HepG2 (cell line): ENCODE data around the gene ZNF148. TPM values are rescaled to one million over a fixed set of nuclear protein-coding genes. Genes with fewer than 3 reads are reported as not detected.

Experiments used
- ATAC-seq: fragments of 200-7000 bp; cut with Tn5 transposase; 3 replicates; pipeline ENCODE4 v1.9.1; 2020; ENCODE audit warnings: mild to moderate bottlenecking, moderate library complexity
- BruUV-seq: library from RNA; stranded (reverse); fragments of 400-500 nt; replicated peaks from 2 replicates; lab custom pipeline; 2021; lab: Mats Ljungman, UMichigan
- CTCF ChIA-PET: fragments of 300-600 bp; formaldehyde crosslinking; extraction: SDS; loops from one replicate; lab custom pipeline; 2021; ENCODE audit warnings: low total read pairs, inconsistent platforms, low intra/inter-chr PET ratio; lab: Yijun Ruan, JAX
- POLR2A ChIA-PET: fragments of 350-600 bp; sonication (Branson Sonifier 250); formaldehyde crosslinking; loops from one replicate; lab custom pipeline; 2020; ENCODE audit warnings: antibody characterized with exemption, inconsistent platforms; lab: Yijun Ruan, JAX
- DNase-seq: peaks from one replicate; pipeline ENCODE4 v3.0.0-alpha.2; 2015; ENCODE audit warnings: low spot score
- FAIRE-seq: peaks from 3 replicates; lab custom pipeline; 2011; peaks lifted over from hg19 to GRCh38; lab: Jason Lieb, UNC
- H2AFZ ChIP-seq: one replicate; pipeline ENCODE4 v1.6.1; 2011; ENCODE audit warnings: low read length, inconsistent platforms
- H3K27ac ChIP-seq: fragments of 300-600 bp; 3 replicates; pipeline ENCODE4 v1.8.0; 2011; ENCODE audit warnings: mixed run types, mild to moderate bottlenecking, mixed read lengths, low read length, inconsistent platforms; ENCODE audit not compliant: insufficient read depth; ENCODE audit errors: extremely low read length
- H3K27me3 ChIP-seq, 2 experiments: fragments of 200-600 bp in 1 of 2; 2 replicates in 1 of 2; 3 replicates in 1 of 2; pipeline versions ENCODE4 v1.6.0 to v1.8.0; 2011; ENCODE audit warnings: low read length in 2 of 2, mild to moderate bottlenecking in 2 of 2, moderate library complexity in 2 of 2, inconsistent platforms in 1 of 2; ENCODE audit not compliant: insufficient read depth in 2 of 2, control insufficient read depth in 1 of 2
- H3K36me3 ChIP-seq, 2 experiments: fragments of 200-600 bp in 1 of 2; replicated peaks in 1 of 2; 2 replicates in 1 of 2; 3 replicates in 1 of 2; pipeline versions ENCODE4 v1.5.1 to v1.8.0; 2011; ENCODE audit warnings: low read length in 2 of 2, inconsistent platforms in 1 of 2; ENCODE audit not compliant: insufficient read depth in 2 of 2, control insufficient read depth in 1 of 2
- H3K4me1 ChIP-seq: 2 replicates; pipeline ENCODE4 v1.5.1; 2012; ENCODE audit warnings: low read length, inconsistent platforms; ENCODE audit not compliant: insufficient read depth
- H3K4me2 ChIP-seq: 2 replicates; pipeline ENCODE4 v1.6.0; 2011; ENCODE audit warnings: low read depth, low read length, inconsistent platforms
- H3K4me3 ChIP-seq, 3 experiments: fragments of 200-600 bp in 1 of 3; sonication (generic), shearing (Covaris generic) in 1 of 3; replicated peaks in 1 of 3; 2 replicates each; pipeline ENCODE4 v1.5.1; 2011 to 2016; ENCODE audit warnings: low read length in 3 of 3, inconsistent platforms in 2 of 3, low read depth in 2 of 3, mild to moderate bottlenecking in 2 of 3, control low read depth in 1 of 3, mixed read lengths in 1 of 3; ENCODE audit not compliant: insufficient read depth in 1 of 3
- H3K79me2 ChIP-seq: one replicate; pipeline ENCODE4 v1.6.1; 2011; ENCODE audit warnings: low read length, inconsistent platforms; ENCODE audit not compliant: insufficient read depth
- H3K9ac ChIP-seq: 2 replicates; pipeline ENCODE4 v1.6.0; 2011; ENCODE audit warnings: mild to moderate bottlenecking, low read depth, low read length, inconsistent platforms; ENCODE audit not compliant: insufficient read depth
- H3K9me3 ChIP-seq: 2 replicates; pipeline ENCODE4 v1.5.1; 2012; ENCODE audit warnings: mild to moderate bottlenecking, low read length
- H4K20me1 ChIP-seq: 2 replicates; pipeline ENCODE4 v1.6.0; 2011; ENCODE audit warnings: inconsistent platforms, mild to moderate bottlenecking, low read length, moderate library complexity; ENCODE audit not compliant: insufficient read depth
- LCORL ChIP-seq, 2 experiments: fragments of 450-650 bp in 1 of 2; sonication (generic) in 1 of 2; formaldehyde crosslinking in 1 of 2; IDR thresholded peaks; 2 replicates each; pipeline versions ENCODE4 v1.5.0 to v1.6.1; 2017 to 2020; ENCODE audit warnings: antibody characterized with exemption in 1 of 2, missing genetic modification reagents in 1 of 2
- NR3C1 ChIP-seq: sonication (generic); formaldehyde crosslinking; IDR thresholded peaks from 2 replicates; pipeline ENCODE4 v1.4.0; 2020; ENCODE audit warnings: missing genetic modification reagents
- TOPORS ChIP-seq: sonication (generic); formaldehyde crosslinking; IDR thresholded peaks from 2 replicates; pipeline ENCODE4 v1.8.0; 2023; ENCODE audit warnings: mild to moderate bottlenecking, missing genetic modification reagents
- ZFP41 ChIP-seq: sonication (generic); formaldehyde crosslinking; IDR thresholded peaks from 2 replicates; pipeline ENCODE4 v1.4.0; 2020; ENCODE audit warnings: mild to moderate bottlenecking, missing genetic modification reagents, borderline replicate concordance
- ZNF292 ChIP-seq: sonication (generic); formaldehyde crosslinking; IDR thresholded peaks from 2 replicates; pipeline ENCODE4 v1.8.1; 2022; ENCODE audit warnings: mild to moderate bottlenecking, low read depth, missing genetic modification reagents, borderline replicate concordance
- in situ Hi-C: cut with HindIII; loops from 2 replicates; pipeline ENCODE4 v1.10.0; 2017; ENCODE audit warnings: low pct_unique_long_range_greater_than_20kb; ENCODE audit not compliant: extremely low pct_ligation_motif_present
- intact Hi-C: fragments of 100-400 bp; cut with micrococcal nuclease; formaldehyde crosslinking; loops from one replicate; pipeline ENCODE4 v1.10.0; 2022; ENCODE audit not compliant: unreplicated experiment
- polyA plus RNA-seq, 8 experiments: library from polyadenylated mRNA; depleted of rRNA in 3 of 8; stranded (reverse) in 7 of 8; unstranded in 1 of 8; fragments of >200 nt; fragmentation: Illumina TruSeq in 4 of 8; extraction: Trizol in 4 of 8; gene quantifications; 2 replicates each; pipeline versions ENCODE4 v1.2.1 to v1.2.3, GENCODE V29; 2011 to 2016; ENCODE audit warnings: low read depth in 4 of 8, missing spikeins in 1 of 8, mixed read lengths in 1 of 8; ENCODE audit not compliant: insufficient read depth in 1 of 8
- total RNA-seq, 5 experiments: library from RNA; depleted of rRNA; stranded (reverse); fragments of >200 nt; fragmentation: Illumina TruSeq; extraction: Trizol; gene quantifications; 2 replicates each; pipeline ENCODE4 v1.2.3, GENCODE V29; 2016; ENCODE audit warnings: low read depth in 1 of 5
- TF ChIP-seq, protein P1 (sequence below): sonication (generic); formaldehyde crosslinking; IDR thresholded peaks from 2 replicates; pipeline ENCODE4 v1.4.0; 2020; ENCODE audit warnings: missing genetic modification reagents; ENCODE audit errors: not compliant biosample characterization
- TF ChIP-seq, protein P2 (sequence below): sonication (generic); formaldehyde crosslinking; IDR thresholded peaks from 2 replicates; pipeline ENCODE4 v1.4.0; 2020; ENCODE audit warnings: missing genetic modification reagents, borderline replicate concordance

ZNF148 gene
- total and polyA plus RNA-seq, 2 of the 13 experiments (the other 11 are each of a cell fraction or from before 2014, with no cell fraction given), result 10.6 to 36.1 TPM

DNA sequence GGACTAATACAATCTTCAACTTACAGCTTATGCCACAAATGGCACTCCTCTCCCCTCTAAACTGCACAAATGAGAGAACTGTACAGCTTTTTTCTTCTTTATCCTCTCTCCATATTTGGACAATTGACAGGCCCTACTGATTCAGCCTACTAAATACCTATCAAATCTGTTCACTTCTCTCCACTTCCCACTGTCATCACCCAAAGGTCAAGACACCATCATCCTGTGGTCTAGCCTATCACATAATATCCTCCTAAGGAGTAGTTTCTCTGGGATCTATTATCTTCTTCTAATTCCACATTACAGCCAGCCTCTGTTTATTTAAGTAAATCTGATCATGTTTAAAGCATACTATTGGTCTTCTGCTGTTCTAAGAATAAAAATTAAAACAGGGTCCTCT, 129.6 kb downstream of the ZNF148 start:
- DNase-seq (no peak), ATAC-seq (no peak), FAIRE-seq (no peak)
- Histone ChIP-seq H3K4me3 (no peak overlapping the region), H3K27me3 (no peaks in the 10 kb centered on the region; a peak in 1 of 5 replicates), H3K27ac (no peak overlapping the region), H2AFZ (no peak overlapping the region), H3K9ac (no peak overlapping the region), H4K20me1 (no peaks in the 10 kb centered on the region; the same call in 1 of the 2 replicates), H3K4me1 (peaks cover 6% of the 10 kb centered on the region), H3K9me3 (no peaks in the 10 kb centered on the region), H3K4me2 (no peak overlapping the region), H3K36me3 (no peaks in the 10 kb centered on the region; a peak in 1 of 5 replicates), H3K79me2 (no peaks in the 10 kb centered on the region)
- POLR2A ChIA-PET, result no interaction called here
- intact Hi-C loops (no loop called here), in situ Hi-C loops (no loop called here)
- BruUV-seq, result no TSS peak
- CTCF ChIA-PET, result no interaction called here
- TF ChIP-seq NR3C1 (CRISPR knock-in tag) (no peak), ZNF292 (CRISPR knock-in tag) (no peak), ZFP41 (CRISPR knock-in tag) (no peak), TOPORS (CRISPR knock-in tag) (no peak), LCORL (IDR thresholded peaks at IDR 0.05) (no peak), LCORL (CRISPR knock-in tag; IDR thresholded peaks at IDR 0.05) (no peak)
- TF ChIP-seq, protein P1, sequence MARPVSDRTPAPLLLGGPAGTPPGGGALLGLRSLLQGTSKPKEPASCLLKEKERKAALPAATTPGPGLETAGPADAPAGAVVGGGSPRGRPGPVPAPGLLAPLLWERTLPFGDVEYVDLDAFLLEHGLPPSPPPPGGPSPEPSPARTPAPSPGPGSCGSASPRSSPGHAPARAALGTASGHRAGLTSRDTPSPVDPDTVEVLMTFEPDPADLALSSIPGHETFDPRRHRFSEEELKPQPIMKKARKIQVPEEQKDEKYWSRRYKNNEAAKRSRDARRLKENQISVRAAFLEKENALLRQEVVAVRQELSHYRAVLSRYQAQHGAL (CRISPR knock-in tag), result no peak
- TF ChIP-seq, protein P2, sequence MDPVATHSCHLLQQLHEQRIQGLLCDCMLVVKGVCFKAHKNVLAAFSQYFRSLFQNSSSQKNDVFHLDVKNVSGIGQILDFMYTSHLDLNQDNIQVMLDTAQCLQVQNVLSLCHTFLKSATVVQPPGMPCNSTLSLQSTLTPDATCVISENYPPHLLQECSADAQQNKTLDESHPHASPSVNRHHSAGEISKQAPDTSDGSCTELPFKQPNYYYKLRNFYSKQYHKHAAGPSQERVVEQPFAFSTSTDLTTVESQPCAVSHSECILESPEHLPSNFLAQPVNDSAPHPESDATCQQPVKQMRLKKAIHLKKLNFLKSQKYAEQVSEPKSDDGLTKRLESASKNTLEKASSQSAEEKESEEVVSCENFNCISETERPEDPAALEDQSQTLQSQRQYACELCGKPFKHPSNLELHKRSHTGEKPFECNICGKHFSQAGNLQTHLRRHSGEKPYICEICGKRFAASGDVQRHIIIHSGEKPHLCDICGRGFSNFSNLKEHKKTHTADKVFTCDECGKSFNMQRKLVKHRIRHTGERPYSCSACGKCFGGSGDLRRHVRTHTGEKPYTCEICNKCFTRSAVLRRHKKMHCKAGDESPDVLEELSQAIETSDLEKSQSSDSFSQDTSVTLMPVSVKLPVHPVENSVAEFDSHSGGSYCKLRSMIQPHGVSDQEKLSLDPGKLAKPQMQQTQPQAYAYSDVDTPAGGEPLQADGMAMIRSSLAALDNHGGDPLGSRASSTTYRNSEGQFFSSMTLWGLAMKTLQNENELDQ, result no peak
